HEK293 (cell line): ENCODE data around the gene PHRF1.

ENCODE experiments used
- CTCF ChIA-PET: fragments of 350-600 bp; formaldehyde crosslinking; extraction: SDS; loops from one replicate; lab custom pipeline; 2021; ENCODE audit warnings: antibody characterized with exemption; lab: Yijun Ruan, JAX
- POLR2A ChIA-PET: fragments of 300-600 bp; formaldehyde crosslinking; extraction: SDS; loops from one replicate; lab custom pipeline; 2020; ENCODE audit warnings: antibody characterized with exemption, inconsistent platforms; lab: Yijun Ruan, JAX
- H3K27ac ChIP-seq: fragments of 200-500 bp; sonication (Bioruptor generic); 2 replicates; pipeline ENCODE4 v1.5.1; 2014; ENCODE audit warnings: low read depth, low read length, control low read depth, inconsistent platforms; ENCODE audit errors: extremely low read depth
- H3K36me3 ChIP-seq, 2 experiments: fragments of 200-500 bp in 1 of 2; sonication (Bioruptor generic) in 1 of 2; 1 replicate in 1 of 2; 2 replicates in 1 of 2; pipeline ENCODE4 v1.5.1; 2014 to 2017; ENCODE audit warnings: inconsistent platforms in 2 of 2, low read length in 2 of 2; ENCODE audit not compliant: control insufficient read depth in 2 of 2, insufficient read depth in 1 of 2
- H3K4me1 ChIP-seq: fragments of 200-500 bp; sonication (Bioruptor generic); 2 replicates; pipeline ENCODE4 v1.5.1; 2014; ENCODE audit warnings: mild to moderate bottlenecking, low read length, inconsistent platforms; ENCODE audit not compliant: control insufficient read depth, insufficient read depth
- H3K4me3 ChIP-seq: 2 replicates; pipeline ENCODE4 v1.5.1; 2011; ENCODE audit warnings: low read depth, mild to moderate bottlenecking, control low read depth, low read length, moderate library complexity
- H3K9me3 ChIP-seq: fragments of 200-500 bp; sonication (Bioruptor generic); 2 replicates; pipeline ENCODE4 v1.5.1; 2014; ENCODE audit warnings: low read depth, low read length, inconsistent platforms; ENCODE audit not compliant: control insufficient read depth, insufficient read depth
- EGR2 ChIP-seq: fragments of 450-650 bp; formaldehyde crosslinking; IDR thresholded peaks from 2 replicates; pipeline ENCODE4 v1.5.1; 2016; ENCODE audit warnings: low read depth, missing biosample characterization, missing genetic modification characterization
- KLF1 ChIP-seq: fragments of 450-650 bp; formaldehyde crosslinking; IDR thresholded peaks from 2 replicates; pipeline ENCODE4 v1.5.1; 2016; ENCODE audit warnings: missing biosample characterization, missing genetic modification characterization
- KLF8 ChIP-seq: fragments of 450-650 bp; formaldehyde crosslinking; IDR thresholded peaks from 2 replicates; pipeline ENCODE4 v1.5.1; 2016; ENCODE audit warnings: missing biosample characterization, missing genetic modification characterization
- MZF1 ChIP-seq: fragments of 450-650 bp; formaldehyde crosslinking; IDR thresholded peaks from 2 replicates; pipeline ENCODE4 v1.5.1; 2017; ENCODE audit warnings: missing biosample characterization, missing genetic modification characterization, borderline replicate concordance
- SCRT1 ChIP-seq: fragments of 450-650 bp; formaldehyde crosslinking; IDR thresholded peaks from 2 replicates; pipeline ENCODE4 v1.5.1; 2016; ENCODE audit warnings: missing biosample characterization, missing genetic modification characterization, borderline replicate concordance
- SP2 ChIP-seq: fragments of 450-650 bp; formaldehyde crosslinking; IDR thresholded peaks from 2 replicates; pipeline ENCODE4 v1.5.1; 2016; ENCODE audit warnings: missing biosample characterization, missing genetic modification characterization
- SP3 ChIP-seq: fragments of 450-650 bp; formaldehyde crosslinking; IDR thresholded peaks from 2 replicates; pipeline ENCODE4 v1.5.1; 2016; ENCODE audit warnings: missing biosample characterization, missing genetic modification characterization
- ZBTB20 ChIP-seq: fragments of 450-650 bp; formaldehyde crosslinking; IDR thresholded peaks from 2 replicates; pipeline ENCODE4 v1.5.1; 2016; ENCODE audit warnings: missing biosample characterization, missing genetic modification characterization
- ZBTB8A ChIP-seq: fragments of 450-650 bp; formaldehyde crosslinking; IDR thresholded peaks from 2 replicates; pipeline ENCODE4 v1.5.1; 2016; ENCODE audit warnings: missing biosample characterization, missing genetic modification characterization
- ZFP69B ChIP-seq: fragments of 450-650 bp; formaldehyde crosslinking; IDR thresholded peaks from 2 replicates; pipeline ENCODE4 v1.5.1; 2016; ENCODE audit warnings: missing biosample characterization, missing genetic modification characterization
- ZNF211 ChIP-seq: fragments of 450-650 bp; formaldehyde crosslinking; IDR thresholded peaks from 2 replicates; pipeline ENCODE4 v1.5.1; 2016; ENCODE audit warnings: low read depth, missing biosample characterization, missing genetic modification characterization
- ZNF292 ChIP-seq: fragments of 450-650 bp; formaldehyde crosslinking; IDR thresholded peaks from 2 replicates; pipeline ENCODE4 v1.5.1; 2016; ENCODE audit warnings: low read depth, missing biosample characterization, missing genetic modification characterization, borderline replicate concordance
- ZNF335 ChIP-seq: fragments of 450-650 bp; formaldehyde crosslinking; conservative IDR thresholded peaks from 2 replicates; pipeline ENCODE4 v1.5.1; 2016; ENCODE audit warnings: missing biosample characterization, missing genetic modification characterization
- ZNF398 ChIP-seq: fragments of 450-650 bp; formaldehyde crosslinking; IDR thresholded peaks from 2 replicates; pipeline ENCODE4 v1.5.1; 2017; ENCODE audit warnings: missing biosample characterization, missing genetic modification characterization
- ZNF449 ChIP-seq: fragments of 450-650 bp; formaldehyde crosslinking; IDR thresholded peaks from 2 replicates; pipeline ENCODE4 v1.5.1; 2017; ENCODE audit warnings: missing biosample characterization, mild to moderate bottlenecking, missing genetic modification characterization, moderate library complexity
- ZNF501 ChIP-seq: fragments of 450-650 bp; formaldehyde crosslinking; IDR thresholded peaks from 2 replicates; pipeline ENCODE4 v1.5.1; 2016; ENCODE audit warnings: missing biosample characterization, missing genetic modification characterization
- ZNF548 ChIP-seq: fragments of 450-650 bp; formaldehyde crosslinking; IDR thresholded peaks from 2 replicates; pipeline ENCODE4 v1.5.1; 2016; ENCODE audit warnings: missing biosample characterization, missing genetic modification characterization
- ZNF555 ChIP-seq: fragments of 450-650 bp; formaldehyde crosslinking; conservative IDR thresholded peaks from 2 replicates; pipeline ENCODE4 v1.5.1; 2017; ENCODE audit warnings: missing biosample characterization, mild to moderate bottlenecking, missing genetic modification characterization, inconsistent platforms
- ZNF585B ChIP-seq: fragments of 450-650 bp; formaldehyde crosslinking; IDR thresholded peaks from 2 replicates; pipeline ENCODE4 v1.5.1; 2016; ENCODE audit warnings: missing biosample characterization, missing genetic modification characterization
- ZNF600 ChIP-seq: fragments of 450-650 bp; formaldehyde crosslinking; IDR thresholded peaks from 2 replicates; pipeline ENCODE4 v1.5.1; 2016; ENCODE audit warnings: missing biosample characterization, missing genetic modification characterization
- ZNF623 ChIP-seq: fragments of 450-650 bp; formaldehyde crosslinking; IDR thresholded peaks from 2 replicates; pipeline ENCODE4 v1.5.1; 2016; ENCODE audit warnings: missing biosample characterization, missing genetic modification characterization
- ZNF776 ChIP-seq: fragments of 450-650 bp; formaldehyde crosslinking; IDR thresholded peaks from 2 replicates; pipeline ENCODE4 v1.5.0; 2017; ENCODE audit warnings: missing biosample characterization, missing genetic modification characterization, borderline replicate concordance
- ZNF777 ChIP-seq: fragments of 450-650 bp; formaldehyde crosslinking; IDR thresholded peaks from 2 replicates; pipeline ENCODE4 v1.5.1; 2017; ENCODE audit warnings: missing biosample characterization, missing genetic modification characterization, borderline replicate concordance
- ZNF785 ChIP-seq: fragments of 450-650 bp; formaldehyde crosslinking; IDR thresholded peaks from 2 replicates; pipeline ENCODE4 v1.5.1; 2016; ENCODE audit warnings: missing biosample characterization, missing genetic modification characterization
- ZNF791 ChIP-seq: fragments of 450-650 bp; formaldehyde crosslinking; IDR thresholded peaks from 2 replicates; pipeline ENCODE4 v1.5.1; 2016; ENCODE audit warnings: missing biosample characterization, missing genetic modification characterization
- TF ChIP-seq, protein P1 (sequence below): fragments of 450-650 bp; formaldehyde crosslinking; IDR thresholded peaks from 2 replicates; pipeline ENCODE4 v1.5.1; 2016; ENCODE audit warnings: missing biosample characterization, missing genetic modification characterization
- TF ChIP-seq, protein P2 (sequence below): fragments of 450-650 bp; formaldehyde crosslinking; conservative IDR thresholded peaks from 2 replicates; pipeline ENCODE4 v1.5.1; 2016; ENCODE audit warnings: low read depth, missing biosample characterization, missing genetic modification characterization

PHRF1 gene

GRCh38 chr11:560305-561147 lies 15.7 kb upstream of the PHRF1 start, which contains the start of the genes LMNTD2 and RASSF7 (continued):
- TF ChIP-seq, protein P1, sequence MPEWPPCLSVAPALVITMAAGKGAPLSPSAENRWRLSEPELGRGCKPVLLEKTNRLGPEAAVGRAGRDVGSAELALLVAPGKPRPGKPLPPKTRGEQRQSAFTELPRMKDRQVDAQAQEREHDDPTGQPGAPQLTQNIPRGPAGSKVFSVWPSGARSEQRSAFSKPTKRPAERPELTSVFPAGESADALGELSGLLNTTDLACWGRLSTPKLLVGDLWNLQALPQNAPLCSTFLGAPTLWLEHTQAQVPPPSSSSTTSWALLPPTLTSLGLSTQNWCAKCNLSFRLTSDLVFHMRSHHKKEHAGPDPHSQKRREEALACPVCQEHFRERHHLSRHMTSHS (tag by site-specific recombination) = no peak
- TF ChIP-seq ZNF555 (tag by site-specific recombination) (no peak), SCRT1 (tag by site-specific recombination) (no peak), ZNF501 (tag by site-specific recombination) (0 out of 2 replicates have a peak, but pooled peaks have one; percentile 39), ZNF600 (tag by site-specific recombination) (peak; percentile 36; the same call in 1 of the 2 replicates), ZNF777 (no peak), ZNF623 (tag by site-specific recombination) (no peak), ZNF548 (tag by site-specific recombination) (no peak), ZNF776 (tag by site-specific recombination) (no peak), ZNF211 (tag by site-specific recombination) (no peak), KLF8 (tag by site-specific recombination) (peak; percentile 48; the same call in 1 of the 2 replicates), SP2 (tag by site-specific recombination) (peak; percentile 70), ZNF292 (tag by site-specific recombination) (no peak), MZF1 (tag by site-specific recombination) (no peak), ZNF585B (no peak)
- TF ChIP-seq, protein P2, sequence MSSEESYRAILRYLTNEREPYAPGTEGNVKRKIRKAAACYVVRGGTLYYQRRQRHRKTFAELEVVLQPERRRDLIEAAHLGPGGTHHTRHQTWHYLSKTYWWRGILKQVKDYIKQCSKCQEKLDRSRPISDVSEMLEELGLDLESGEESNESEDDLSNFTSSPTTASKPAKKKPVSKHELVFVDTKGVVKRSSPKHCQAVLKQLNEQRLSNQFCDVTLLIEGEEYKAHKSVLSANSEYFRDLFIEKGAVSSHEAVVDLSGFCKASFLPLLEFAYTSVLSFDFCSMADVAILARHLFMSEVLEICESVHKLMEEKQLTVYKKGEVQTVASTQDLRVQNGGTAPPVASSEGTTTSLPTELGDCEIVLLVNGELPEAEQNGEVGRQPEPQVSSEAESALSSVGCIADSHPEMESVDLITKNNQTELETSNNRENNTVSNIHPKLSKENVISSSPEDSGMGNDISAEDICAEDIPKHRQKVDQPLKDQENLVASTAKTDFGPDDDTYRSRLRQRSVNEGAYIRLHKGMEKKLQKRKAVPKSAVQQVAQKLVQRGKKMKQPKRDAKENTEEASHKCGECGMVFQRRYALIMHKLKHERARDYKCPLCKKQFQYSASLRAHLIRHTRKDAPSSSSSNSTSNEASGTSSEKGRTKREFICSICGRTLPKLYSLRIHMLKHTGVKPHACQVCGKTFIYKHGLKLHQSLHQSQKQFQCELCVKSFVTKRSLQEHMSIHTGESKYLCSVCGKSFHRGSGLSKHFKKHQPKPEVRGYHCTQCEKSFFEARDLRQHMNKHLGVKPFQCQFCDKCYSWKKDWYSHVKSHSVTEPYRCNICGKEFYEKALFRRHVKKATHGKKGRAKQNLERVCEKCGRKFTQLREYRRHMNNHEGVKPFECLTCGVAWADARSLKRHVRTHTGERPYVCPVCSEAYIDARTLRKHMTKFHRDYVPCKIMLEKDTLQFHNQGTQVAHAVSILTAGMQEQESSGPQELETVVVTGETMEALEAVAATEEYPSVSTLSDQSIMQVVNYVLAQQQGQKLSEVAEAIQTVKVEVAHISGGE (tag by site-specific recombination) = no peak

DNA sequence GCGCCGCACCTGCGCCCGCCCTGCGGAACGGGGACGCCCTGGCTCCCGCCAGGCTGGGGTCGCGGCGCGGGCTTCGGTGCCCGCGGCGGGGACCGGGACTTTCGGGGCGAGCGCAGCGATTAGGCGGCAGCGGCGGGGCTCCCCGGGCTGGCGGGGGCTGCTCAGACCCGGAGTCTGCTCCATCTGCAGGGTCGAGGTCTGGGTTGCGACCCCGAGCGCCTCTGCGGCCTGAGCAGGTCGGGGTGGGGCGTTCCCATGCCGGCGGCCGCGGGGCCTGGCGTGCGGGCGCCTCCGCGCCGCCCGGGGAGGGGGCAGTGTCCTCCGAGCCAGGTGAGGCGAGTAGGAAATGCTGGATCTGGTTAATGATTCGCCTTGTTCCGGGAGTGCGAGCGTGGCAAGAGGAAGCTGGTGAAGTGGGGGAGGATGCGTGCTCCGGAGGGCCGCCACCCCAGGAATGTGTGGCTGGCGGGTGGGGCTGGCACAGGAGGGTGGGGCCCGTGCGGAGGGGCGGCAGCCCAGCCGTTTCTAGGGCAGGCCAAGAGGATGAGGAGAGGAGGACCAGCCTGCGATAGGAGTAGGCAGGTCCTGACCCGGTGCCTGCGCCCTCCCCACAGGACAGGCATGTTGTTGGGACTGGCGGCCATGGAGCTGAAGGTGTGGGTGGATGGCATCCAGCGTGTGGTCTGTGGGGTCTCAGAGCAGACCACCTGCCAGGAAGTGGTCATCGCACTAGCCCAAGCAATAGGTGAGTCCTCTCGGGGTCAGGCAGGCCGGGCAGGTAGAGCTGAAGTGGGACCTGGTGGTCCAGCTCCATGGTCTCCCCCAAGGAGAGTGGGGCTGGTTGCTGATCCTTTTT lies 14.9 kb upstream of the PHRF1 start:
- Histone ChIP-seq H3K27ac (peak overlapping the region; percentile 32; the same call in 1 of the 2 replicates), H3K36me3 (peaks cover 0 to 26% of the 10 kb centered on the region in 2 experiments; a peak in 1 of 3 replicates), H3K4me3 (peak overlapping the region; percentile 77), H3K4me1 (no peaks in the 10 kb centered on the region), H3K9me3 (no peaks in the 10 kb centered on the region)
- CTCF ChIA-PET = interaction anchor here (0.9 kb wide), 1 partner anchor 162 kb away, joined by 3 read pairs; no protein-coding TSS in a partner anchor
- POLR2A ChIA-PET = interaction anchor here (1.2 to 1.6 kb wide), 3 partner anchors 10 to 14 kb away, joined by 3 to 13 read pairs (median 4); partner anchors contain the start of gene PHRF1
- TF ChIP-seq KLF1 (tag by site-specific recombination) = peak; percentile 96
- 0 out of 2 replicates have a peak, but pooled peaks have one; percentile 21 for TF ChIP-seq ZNF600 (tag by site-specific recombination)
- peak; percentile 53 for TF ChIP-seq SP3 (tag by site-specific recombination)
- peak; percentile 18; the same call in 1 of the 2 replicates for TF ChIP-seq ZBTB20 (tag by site-specific recombination)
- peak; percentile 6; the same call in 1 of the 2 replicates for TF ChIP-seq EGR2 (tag by site-specific recombination)
- TF ChIP-seq ZNF449 (tag by site-specific recombination) = peak; percentile 23; the same call in 1 of the 2 replicates
- TF ChIP-seq ZNF398 = peak; percentile 27; the same call in 1 of the 2 replicates
- TF ChIP-seq ZNF791 (tag by site-specific recombination) = no peak
- TF ChIP-seq ZFP69B (tag by site-specific recombination) = peak; percentile 46; the same call in 1 of the 2 replicates
- peak; percentile 59 for TF ChIP-seq ZNF335 (tag by site-specific recombination)
- TF ChIP-seq ZNF785 = no peak
- TF ChIP-seq ZBTB8A (tag by site-specific recombination) = peak; percentile 63
